OCI-LY7 (cell line): ENCODE measurements around the gene TMEM44. TPM values are rescaled to one million over a fixed set of nuclear protein-coding genes. Genes with fewer than 3 reads are reported as not detected.

Source experiments
- BruUV-seq: library from RNA; stranded (reverse); fragments of 400-500 nt; replicated peaks from 2 replicates; lab custom pipeline; 2021; lab: Mats Ljungman, UMichigan
- CTCF ChIA-PET: fragments of 300-600 bp; sonication (Branson Sonifier 250); formaldehyde crosslinking; loops from one replicate; lab custom pipeline; 2022; ENCODE audit warnings: antibody characterized with exemption; ENCODE audit not compliant: unreplicated experiment; lab: Charles Lee
- POLR2A ChIA-PET: fragments of 300-600 bp; sonication (Branson Sonifier 250); formaldehyde crosslinking; loops from one replicate; lab custom pipeline; 2022; ENCODE audit warnings: antibody characterized with exemption; lab: Charles Lee
- DNase-seq: peaks from one replicate; pipeline ENCODE4 v3.0.0-alpha.2; 2015; ENCODE audit warnings: low spot score
- H2AFZ ChIP-seq: fragments of 200-600 bp; sonication (generic), shearing (Covaris generic); 2 replicates; pipeline ENCODE4 v1.6.1; 2014; ENCODE audit warnings: mild to moderate bottlenecking, antibody characterized with exemption, low read length, moderate library complexity
- H3K27ac ChIP-seq: fragments of 200-600 bp; sonication (generic); 2 replicates; pipeline ENCODE4 v1.5.1; 2014; ENCODE audit warnings: mixed run types, low read depth, mild to moderate bottlenecking, moderate library complexity, low read length, inconsistent platforms; ENCODE audit not compliant: poor library complexity, severe bottlenecking
- H3K36me3 ChIP-seq: fragments of 200-600 bp; sonication (generic); 2 replicates; pipeline ENCODE4 v1.6.1; 2014; ENCODE audit warnings: mild to moderate bottlenecking, antibody characterized with exemption, low read length, moderate library complexity, mixed read lengths; ENCODE audit not compliant: insufficient read depth
- H3K4me1 ChIP-seq: fragments of 200-600 bp; sonication (generic); 2 replicates; pipeline ENCODE4 v1.5.1; 2014; ENCODE audit warnings: mild to moderate bottlenecking, low read length; ENCODE audit not compliant: insufficient read depth, poor library complexity, severe bottlenecking
- H3K4me2 ChIP-seq: fragments of 200-600 bp; sonication (generic); 2 replicates; pipeline ENCODE4 v1.6.1; 2014; ENCODE audit warnings: mild to moderate bottlenecking, low read length
- H3K4me3 ChIP-seq: fragments of 200-600 bp; sonication (generic); 2 replicates; pipeline ENCODE4 v1.5.1; 2014; ENCODE audit warnings: mild to moderate bottlenecking, low read depth, low read length; ENCODE audit not compliant: poor library complexity, severe bottlenecking
- H3K79me2 ChIP-seq: fragments of 200-600 bp; sonication (generic); 2 replicates; pipeline ENCODE4 v1.6.1; 2016; ENCODE audit warnings: low read depth, mild to moderate bottlenecking, low read length, moderate library complexity, mixed read lengths; ENCODE audit not compliant: insufficient read depth
- H3K9me2 ChIP-seq: fragments of 200-600 bp; sonication (generic); 2 replicates; pipeline ENCODE4 v1.6.1; 2016; ENCODE audit warnings: mild to moderate bottlenecking, low read length, mixed read lengths; ENCODE audit not compliant: insufficient read depth
- H3K9me3 ChIP-seq: fragments of 200-600 bp; sonication (generic); 2 replicates; pipeline ENCODE4 v1.6.1; 2014; ENCODE audit warnings: mild to moderate bottlenecking, mixed run types, low read length, mixed read lengths
- H4K20me1 ChIP-seq: fragments of 200-600 bp; sonication (generic); 2 replicates; pipeline ENCODE4 v1.6.1; 2014; ENCODE audit warnings: mild to moderate bottlenecking, antibody characterized with exemption, low read length, moderate library complexity, mixed read lengths; ENCODE audit not compliant: insufficient read depth
- EZH2phosphoT487 ChIP-seq: fragments of 200-600 bp; sonication (generic); IDR thresholded peaks from 2 replicates; pipeline ENCODE4 v1.6.1; 2018; ENCODE audit warnings: low read depth, borderline replicate concordance, mild to moderate bottlenecking, mixed run types, antibody characterized with exemption, low read length, moderate library complexity, mixed read lengths
- intact Hi-C: fragments of 100-400 bp; cut with micrococcal nuclease; formaldehyde crosslinking; loops from one replicate; pipeline ENCODE4 v1.10.0; 2022; ENCODE audit not compliant: unreplicated experiment
- total RNA-seq, 2 experiments: library from RNA; depleted of rRNA in 1 of 2; stranded (reverse); fragments of >200 nt in 1 of 2; shearing (Covaris generic) in 1 of 2; gene quantifications; 2 replicates each; pipeline ENCODE4 v1.2.3, GENCODE V29; 2014 to 2022
- TF ChIP-seq, protein P1 (sequence below): fragments of 200-600 bp; sonication (generic); conservative IDR thresholded peaks from 2 replicates; pipeline ENCODE4 v1.5.1; 2014; ENCODE audit warnings: mild to moderate bottlenecking, antibody characterized with exemption, low read length, moderate library complexity, mixed read lengths

The TMEM44 gene
- total RNA-seq, 2 experiments from 2014 or later, result 8.8 to 22.9 TPM

DNA sequence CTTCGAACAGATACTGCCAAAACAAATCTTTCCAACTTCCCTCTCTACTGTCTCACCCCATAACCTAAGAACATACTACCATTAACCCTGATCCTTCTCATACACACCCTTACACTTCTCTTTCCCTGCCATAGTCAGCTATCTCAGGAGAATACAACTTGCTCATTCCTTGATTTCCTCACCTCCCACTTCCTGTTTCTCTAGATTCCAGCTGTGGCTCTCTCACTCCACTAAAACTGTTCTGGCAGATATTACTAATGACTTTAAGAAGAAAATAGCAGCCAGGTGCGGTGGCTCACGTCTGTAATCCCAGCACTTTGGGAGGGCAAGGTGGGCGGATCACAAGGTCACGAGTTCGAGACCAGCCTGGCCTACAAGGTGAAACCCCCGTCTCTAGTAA, 34.1 kb upstream of the TMEM44 start:
- ChIA-PET CTCF (no interaction called here), POLR2A (interaction anchor here (1.0 kb wide), 1 partner anchor 627 kb away, joined by 3 read pairs; no protein-coding TSS in a partner anchor)
- intact Hi-C loops, result no loop called here
- no peak overlapping the region for H3K27ac ChIP-seq
- no peaks in the 10 kb centered on the region for H3K9me3 ChIP-seq
- peaks cover 15% of the 10 kb centered on the region for H3K4me1 ChIP-seq
- peaks cover 66% of the 10 kb centered on the region for H3K36me3 ChIP-seq
- no peak overlapping the region for H2AFZ ChIP-seq
- BruUV-seq, result no TSS peak
- H3K9me2 ChIP-seq, result no peaks in the 10 kb centered on the region
- H3K79me2 ChIP-seq, result peaks cover 38% of the 10 kb centered on the region
- peaks cover 11% of the 10 kb centered on the region for H4K20me1 ChIP-seq
- no peak overlapping the region for H3K4me2 ChIP-seq
- no peak for DNase-seq
- H3K4me3 ChIP-seq, result no peak overlapping the region
- TF ChIP-seq, protein P1, sequence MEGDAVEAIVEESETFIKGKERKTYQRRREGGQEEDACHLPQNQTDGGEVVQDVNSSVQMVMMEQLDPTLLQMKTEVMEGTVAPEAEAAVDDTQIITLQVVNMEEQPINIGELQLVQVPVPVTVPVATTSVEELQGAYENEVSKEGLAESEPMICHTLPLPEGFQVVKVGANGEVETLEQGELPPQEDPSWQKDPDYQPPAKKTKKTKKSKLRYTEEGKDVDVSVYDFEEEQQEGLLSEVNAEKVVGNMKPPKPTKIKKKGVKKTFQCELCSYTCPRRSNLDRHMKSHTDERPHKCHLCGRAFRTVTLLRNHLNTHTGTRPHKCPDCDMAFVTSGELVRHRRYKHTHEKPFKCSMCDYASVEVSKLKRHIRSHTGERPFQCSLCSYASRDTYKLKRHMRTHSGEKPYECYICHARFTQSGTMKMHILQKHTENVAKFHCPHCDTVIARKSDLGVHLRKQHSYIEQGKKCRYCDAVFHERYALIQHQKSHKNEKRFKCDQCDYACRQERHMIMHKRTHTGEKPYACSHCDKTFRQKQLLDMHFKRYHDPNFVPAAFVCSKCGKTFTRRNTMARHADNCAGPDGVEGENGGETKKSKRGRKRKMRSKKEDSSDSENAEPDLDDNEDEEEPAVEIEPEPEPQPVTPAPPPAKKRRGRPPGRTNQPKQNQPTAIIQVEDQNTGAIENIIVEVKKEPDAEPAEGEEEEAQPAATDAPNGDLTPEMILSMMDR, result no peak
- TF ChIP-seq EZH2phosphoT487, result no peak

DNA sequence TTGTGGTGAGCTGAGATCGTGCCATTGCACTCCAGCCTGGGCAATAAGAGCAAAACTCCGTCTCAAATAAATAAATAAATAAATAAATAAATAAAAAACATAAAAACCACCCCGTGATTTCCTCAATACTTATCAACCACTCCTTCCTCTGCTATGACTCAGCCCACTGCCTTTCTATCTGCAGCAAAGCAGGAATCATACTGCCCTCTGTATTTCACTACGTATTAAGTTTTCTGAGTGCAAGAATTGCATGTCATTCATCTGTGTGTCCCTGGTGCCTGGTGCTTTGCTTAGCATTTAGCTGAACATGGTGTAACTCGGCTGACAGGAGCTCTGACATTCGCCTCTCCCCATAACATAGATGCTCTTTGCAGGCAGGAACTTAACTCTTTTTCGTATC, 31.6 kb upstream of the TMEM44 start:
- DNase-seq, result no peak
- intact Hi-C loops, result no loop called here
- no peaks in the 10 kb centered on the region for H3K9me3 ChIP-seq
- TF ChIP-seq, protein P1, result no peak
- no peak for TF ChIP-seq EZH2phosphoT487
- H4K20me1 ChIP-seq, result no peaks in the 10 kb centered on the region
- H3K9me2 ChIP-seq, result no peaks in the 10 kb centered on the region
- H3K4me1 ChIP-seq, result no peaks in the 10 kb centered on the region
- H3K79me2 ChIP-seq, result peaks cover 16% of the 10 kb centered on the region; the same call in 1 of the 2 replicates
- CTCF ChIA-PET, result no interaction called here
- H3K4me2 ChIP-seq, result no peak overlapping the region
- POLR2A ChIA-PET, result interaction anchor here (0.7 kb wide), 1 partner anchor 19 kb away, joined by 4 read pairs; no protein-coding TSS in a partner anchor
- no peak overlapping the region for H3K4me3 ChIP-seq
- H3K36me3 ChIP-seq, result peaks cover 86% of the 10 kb centered on the region
- no peak overlapping the region for H3K27ac ChIP-seq
- no TSS peak for BruUV-seq
- H2AFZ ChIP-seq, result no peak overlapping the region

DNA sequence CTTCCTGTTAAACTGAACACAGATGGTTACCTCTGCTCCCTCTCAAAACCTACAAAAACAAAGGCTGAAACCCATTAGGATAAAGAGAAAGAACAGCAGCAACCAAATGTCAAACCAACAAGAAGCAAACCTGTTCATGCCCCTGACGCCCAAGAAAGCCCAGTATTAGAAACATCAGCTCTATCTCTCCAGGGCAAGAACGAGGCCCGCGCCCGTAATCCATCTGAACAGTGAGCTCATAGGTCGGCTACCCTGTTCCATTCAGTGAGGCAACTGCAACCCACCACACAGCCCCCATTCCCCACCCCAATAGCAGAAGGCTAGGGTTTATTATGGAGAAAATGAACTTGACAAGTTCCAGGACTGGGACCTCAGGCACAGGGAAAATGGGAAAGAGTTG, 28.7 kb upstream of the TMEM44 start:
- no peaks in the 10 kb centered on the region for H3K4me1 ChIP-seq
- H3K4me3 ChIP-seq, result no peak overlapping the region
- ChIA-PET POLR2A (interaction anchor here (0.8 kb wide), 1 partner anchor 17 kb away, joined by 4 read pairs; no protein-coding TSS in a partner anchor), CTCF (no interaction called here)
- H4K20me1 ChIP-seq, result no peaks in the 10 kb centered on the region
- no peaks in the 10 kb centered on the region for H3K9me2 ChIP-seq
- no peak overlapping the region for H2AFZ ChIP-seq
- no peak for DNase-seq
- no peak overlapping the region for H3K4me2 ChIP-seq
- H3K36me3 ChIP-seq, result peaks cover 89% of the 10 kb centered on the region
- no TSS peak for BruUV-seq
- H3K9me3 ChIP-seq, result no peaks in the 10 kb centered on the region
- H3K27ac ChIP-seq, result no peak overlapping the region
- no peaks in the 10 kb centered on the region for H3K79me2 ChIP-seq
- intact Hi-C loops, result no loop called here
- TF ChIP-seq, protein P1, result no peak
- no peak for TF ChIP-seq EZH2phosphoT487
